Erythroblast (primary cell): ENCODE results near the gene KLF16.
A peak's percentile ranks its signal among the peaks of the same experiment; 100 is the strongest.

ENCODE experiments used
- DNase-seq, 2 experiments: peaks; one replicate each; lab custom pipeline; 2025; lab: John Stamatoyannopoulos, UW
- GATA1 ChIP-seq: IDR thresholded peaks from 2 replicates; pipeline ENCODE4 v1.6.1; 2011; ENCODE audit warnings: low read depth, mild to moderate bottlenecking, control low read depth, low read length, moderate library complexity
- POLR2A ChIP-seq: IDR thresholded peaks from 2 replicates; pipeline ENCODE4 v1.6.1; 2011; ENCODE audit warnings: mild to moderate bottlenecking, low read length

KLF16 gene

DNA sequence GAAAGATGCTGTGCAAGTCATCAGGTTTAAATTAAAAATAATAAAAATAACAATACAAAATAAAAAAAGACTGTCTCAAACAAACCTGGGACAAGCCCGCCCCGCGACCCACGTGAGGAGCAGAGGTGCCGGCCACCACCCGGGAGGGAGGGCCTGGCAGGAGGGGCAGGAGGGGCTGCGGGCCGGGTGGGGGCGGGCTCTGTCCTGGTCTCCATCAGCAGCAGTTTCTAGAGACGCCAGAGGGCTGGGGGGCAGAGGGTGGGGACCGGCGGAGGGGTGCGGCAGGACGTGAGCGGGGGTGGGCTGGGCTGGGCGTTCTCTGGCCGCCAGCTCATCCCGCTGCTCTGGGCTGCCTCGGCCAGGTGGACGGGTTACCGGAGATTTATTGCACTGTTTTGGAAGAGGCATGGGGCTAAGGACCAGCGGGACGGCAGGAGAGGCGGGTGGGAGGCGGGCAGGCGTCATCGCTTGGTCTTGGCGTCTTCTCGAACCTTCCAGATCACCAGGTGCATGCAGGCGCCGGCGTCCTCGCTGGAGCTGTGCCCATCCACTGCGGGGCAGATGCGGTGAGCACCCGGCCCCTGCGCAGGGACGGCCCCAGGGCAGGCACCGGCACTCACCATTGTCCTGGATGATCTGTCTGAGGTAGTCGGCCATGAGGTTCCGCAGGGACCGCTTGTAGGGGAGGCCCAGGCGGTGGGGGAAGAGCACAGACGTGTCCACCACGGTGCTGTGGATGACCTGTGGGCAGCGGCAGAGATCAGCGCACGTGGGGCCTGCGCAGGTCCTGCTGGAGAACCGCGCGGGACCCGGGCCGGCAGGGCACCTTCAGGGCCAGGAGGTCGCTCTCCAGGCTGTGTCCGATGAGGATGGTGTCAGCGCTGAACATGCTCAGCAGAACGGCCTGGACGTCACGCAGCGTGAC, 47.5 kb downstream of the KLF16 start:
- TF ChIP-seq POLR2A (no peak), GATA1 (no peak)
- no peak for DNase-seq

- TF ChIP-seq GATA1 (no peak), POLR2A (no peak)
- no peak for DNase-seq
Measured at GRCh38 chr19:1814833-1815604, 48.4 kb downstream of the KLF16 start.

GRCh38 chr19:1814391-1814790, 49.0 kb downstream of the KLF16 start:
- no peak for DNase-seq
- TF ChIP-seq POLR2A, result no peak
- no peak for TF ChIP-seq GATA1

DNA sequence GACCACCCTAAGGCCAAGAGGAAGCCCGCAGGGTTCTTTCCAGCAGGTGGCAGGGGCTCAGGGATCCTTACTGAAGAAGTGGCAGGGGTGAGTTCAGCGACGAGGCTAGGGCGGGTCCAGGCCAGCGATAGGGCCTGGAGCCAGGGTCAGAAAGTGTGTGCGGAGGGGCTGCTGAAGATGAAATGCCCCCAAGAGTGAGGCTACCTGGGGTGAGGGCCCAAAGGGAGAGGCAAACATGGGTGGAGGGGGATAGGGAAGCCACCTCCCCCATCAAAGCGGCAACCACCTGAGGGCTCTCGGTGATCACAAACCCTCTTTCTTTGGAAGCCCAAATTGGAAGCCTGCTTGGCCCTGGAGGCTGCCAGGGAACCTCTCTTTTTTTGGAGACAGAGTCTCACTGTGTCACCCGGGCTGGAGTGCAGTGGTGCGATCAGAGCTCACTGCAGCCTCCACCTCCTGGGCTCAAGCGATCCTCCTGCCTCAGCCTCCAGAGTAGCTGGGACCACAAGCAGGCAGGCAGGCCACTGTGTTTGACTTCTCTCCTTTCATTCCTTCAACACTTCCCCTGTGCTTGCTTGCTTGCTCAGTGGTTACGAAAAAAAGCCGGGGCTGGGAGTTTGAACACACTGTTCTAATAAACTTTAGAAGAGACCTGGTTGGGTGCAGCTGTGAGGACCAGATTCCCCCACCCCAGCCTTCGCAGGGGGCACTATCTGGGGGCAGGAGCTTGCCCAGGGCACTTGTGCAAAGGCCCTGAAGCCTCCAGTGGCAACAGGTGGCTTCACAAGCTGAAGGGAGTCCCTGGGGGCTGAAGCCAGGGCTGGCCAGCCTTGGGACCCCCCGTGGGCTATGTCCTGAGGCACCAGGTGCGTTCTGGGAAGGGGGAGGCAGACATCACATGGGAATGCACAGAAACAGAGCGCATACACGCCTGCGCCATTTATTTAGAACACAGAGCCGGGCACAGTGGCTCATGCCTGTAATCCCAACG, 49.9 kb downstream of the KLF16 start:
- no peak for TF ChIP-seq GATA1
- no peak for TF ChIP-seq POLR2A
- DNase-seq, result no peak

DNA sequence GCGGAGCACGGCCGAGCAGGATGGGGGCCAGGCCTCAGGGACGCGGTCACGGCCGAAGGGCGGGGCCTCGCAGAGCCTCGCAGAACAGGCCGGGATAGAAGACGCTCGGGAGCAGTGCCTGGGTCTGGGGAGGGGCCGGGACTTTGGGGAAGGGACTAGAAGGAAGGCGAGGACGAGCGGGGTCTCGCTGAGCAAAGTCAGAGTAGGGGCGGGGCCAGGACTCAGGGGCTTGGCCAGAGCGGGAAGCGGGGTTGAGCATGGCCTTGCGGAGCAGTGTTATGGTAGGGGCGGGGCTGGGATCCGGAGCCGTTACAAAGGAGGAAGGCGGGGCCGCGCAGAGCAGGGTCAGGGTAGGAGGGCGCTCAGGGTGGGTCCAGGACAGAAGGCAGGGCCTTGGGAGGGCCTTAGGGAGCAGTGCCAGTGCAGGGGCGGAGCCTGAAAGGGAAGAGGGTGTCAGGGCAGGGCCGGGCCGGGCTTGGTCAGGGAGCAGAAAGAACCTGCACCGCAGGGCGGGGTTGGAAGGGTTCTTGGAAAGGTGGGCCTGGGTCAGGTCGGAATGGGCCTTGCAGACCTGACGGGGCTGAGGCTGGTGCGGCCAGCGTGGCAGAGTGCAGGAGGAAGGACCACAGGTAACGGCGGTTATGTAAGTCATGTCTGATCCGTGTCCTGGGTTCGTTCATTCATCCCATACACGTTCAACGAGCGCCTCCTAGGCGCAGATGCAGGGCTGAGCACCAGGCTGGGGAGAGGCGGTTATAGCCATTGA, 50.8 kb downstream of the KLF16 start:
- peak; percentile 96 to 98 for DNase-seq
- TF ChIP-seq GATA1, result no peak
- peak; percentile 67 for TF ChIP-seq POLR2A

GRCh38 chr19:1811942-1812425, 51.4 kb downstream of the KLF16 start, which contains the start of gene ATP8B3:
Gene ATP8B3 (minus strand): TSS chr19:1812276. CDS start chr19:1811736, 540 bp downstream.
- TF ChIP-seq GATA1, result no peak
- no peak for TF ChIP-seq POLR2A
- DNase-seq, result no peak

DNA sequence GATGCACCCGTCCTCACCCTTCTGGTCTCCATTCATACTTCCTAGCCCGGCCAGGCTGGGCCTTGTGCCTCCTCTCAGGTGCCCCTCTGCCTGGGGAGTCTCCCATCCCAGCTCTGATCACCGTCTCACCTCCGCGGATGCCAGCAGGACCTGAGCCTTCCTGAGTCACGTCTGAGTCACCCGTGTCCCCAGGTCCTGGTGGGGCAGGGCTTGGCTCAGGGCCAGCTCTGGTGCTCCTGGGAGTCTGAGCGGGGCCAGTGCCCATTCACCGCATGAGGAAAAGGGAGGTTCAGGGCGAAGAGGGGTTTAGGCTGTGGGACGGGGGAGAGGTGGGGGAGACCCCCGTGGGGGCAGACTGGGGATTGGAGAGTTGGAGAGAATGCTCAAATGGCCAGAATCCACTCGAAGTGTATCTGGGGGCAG, 51.9 kb downstream of the KLF16 start:
- TF ChIP-seq GATA1, result no peak
- TF ChIP-seq POLR2A, result no peak

GRCh38 chr19:1810439-1811160, 52.8 kb downstream of the KLF16 start:
- no peak for TF ChIP-seq POLR2A
- TF ChIP-seq GATA1, result no peak
- no peak for DNase-seq

More for the DNA sequence above, 51.9 kb downstream of the KLF16 start:
- peak; percentile 65 to 86 for DNase-seq

DNA sequence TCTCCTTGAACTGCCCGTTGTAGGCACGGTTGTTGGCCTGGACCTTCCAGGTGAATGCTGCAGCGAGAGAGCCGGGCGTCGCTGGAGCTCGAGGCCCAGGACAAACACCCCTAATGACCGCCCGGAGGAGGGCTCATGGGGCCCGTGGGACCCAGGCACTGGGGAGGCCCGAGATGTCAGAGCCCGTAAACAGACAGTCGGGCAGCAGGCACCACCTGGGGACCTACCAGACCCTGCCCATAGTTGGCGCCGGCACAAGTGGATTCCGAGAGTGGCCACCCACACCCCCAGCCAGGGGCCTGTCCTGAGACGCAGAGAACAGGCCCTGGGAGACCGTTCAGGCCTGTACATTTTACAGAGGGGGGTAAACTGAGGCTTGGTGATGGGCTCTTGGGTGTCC, 53.7 kb downstream of the KLF16 start:
- TF ChIP-seq POLR2A (no peak), GATA1 (no peak)
- no peak for DNase-seq

GRCh38 chr19:1808395-1808731, 55.0 kb downstream of the KLF16 start:
- TF ChIP-seq GATA1 (no peak), POLR2A (no peak)
- DNase-seq, result no peak

- TF ChIP-seq POLR2A (no peak), GATA1 (no peak)
- no peak for DNase-seq
Measured at GRCh38 chr19:1807695-1808394, 55.5 kb downstream of the KLF16 start.
